ENCODE results near the gene CCDC148.
"Not testable (repeated sequence)": the region's sequence is repeated elsewhere in the genome, so short reads cannot be mapped to it uniquely, and the experiment has no call there.

- not testable (repeated sequence) for TF ChIP-seq CTCF, POLR2A (IDR thresholded peaks at IDR 0.05)
Observed at GRCh38 chr2:158350751-158351465, 105.6 kb downstream of the CCDC148 start.
